ENCODE measurements around the gene MZB1. TPM values are rescaled to one million over a fixed set of nuclear protein-coding genes. Genes with fewer than 3 reads are reported as not detected.

MZB1 gene
- total RNA-seq, 2 donors from 2014 or later: 10.6 to 13.2 TPM

DNA sequence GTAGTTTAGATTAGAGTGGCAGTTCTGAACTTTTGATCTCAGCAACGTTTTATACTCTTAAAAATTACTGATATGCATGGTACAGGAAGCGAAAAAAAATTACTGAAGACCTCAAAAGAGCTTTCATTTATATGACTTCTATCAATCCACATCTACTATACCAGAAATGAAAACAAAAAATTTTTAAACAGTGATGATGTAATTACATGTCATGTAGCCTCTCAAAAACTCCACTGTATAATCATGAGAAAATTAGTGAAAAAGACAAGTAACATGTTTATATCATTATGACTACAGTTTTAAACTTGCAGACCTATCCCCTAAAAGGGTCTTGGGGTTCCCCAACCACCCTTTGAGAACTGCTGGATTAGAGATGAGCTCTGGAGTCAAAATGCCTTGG, 40.3 kb upstream of the MZB1 start:
- TF ChIP-seq, protein P1, sequence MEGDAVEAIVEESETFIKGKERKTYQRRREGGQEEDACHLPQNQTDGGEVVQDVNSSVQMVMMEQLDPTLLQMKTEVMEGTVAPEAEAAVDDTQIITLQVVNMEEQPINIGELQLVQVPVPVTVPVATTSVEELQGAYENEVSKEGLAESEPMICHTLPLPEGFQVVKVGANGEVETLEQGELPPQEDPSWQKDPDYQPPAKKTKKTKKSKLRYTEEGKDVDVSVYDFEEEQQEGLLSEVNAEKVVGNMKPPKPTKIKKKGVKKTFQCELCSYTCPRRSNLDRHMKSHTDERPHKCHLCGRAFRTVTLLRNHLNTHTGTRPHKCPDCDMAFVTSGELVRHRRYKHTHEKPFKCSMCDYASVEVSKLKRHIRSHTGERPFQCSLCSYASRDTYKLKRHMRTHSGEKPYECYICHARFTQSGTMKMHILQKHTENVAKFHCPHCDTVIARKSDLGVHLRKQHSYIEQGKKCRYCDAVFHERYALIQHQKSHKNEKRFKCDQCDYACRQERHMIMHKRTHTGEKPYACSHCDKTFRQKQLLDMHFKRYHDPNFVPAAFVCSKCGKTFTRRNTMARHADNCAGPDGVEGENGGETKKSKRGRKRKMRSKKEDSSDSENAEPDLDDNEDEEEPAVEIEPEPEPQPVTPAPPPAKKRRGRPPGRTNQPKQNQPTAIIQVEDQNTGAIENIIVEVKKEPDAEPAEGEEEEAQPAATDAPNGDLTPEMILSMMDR (IDR thresholded peaks at IDR 0.05): no peak

DNA sequence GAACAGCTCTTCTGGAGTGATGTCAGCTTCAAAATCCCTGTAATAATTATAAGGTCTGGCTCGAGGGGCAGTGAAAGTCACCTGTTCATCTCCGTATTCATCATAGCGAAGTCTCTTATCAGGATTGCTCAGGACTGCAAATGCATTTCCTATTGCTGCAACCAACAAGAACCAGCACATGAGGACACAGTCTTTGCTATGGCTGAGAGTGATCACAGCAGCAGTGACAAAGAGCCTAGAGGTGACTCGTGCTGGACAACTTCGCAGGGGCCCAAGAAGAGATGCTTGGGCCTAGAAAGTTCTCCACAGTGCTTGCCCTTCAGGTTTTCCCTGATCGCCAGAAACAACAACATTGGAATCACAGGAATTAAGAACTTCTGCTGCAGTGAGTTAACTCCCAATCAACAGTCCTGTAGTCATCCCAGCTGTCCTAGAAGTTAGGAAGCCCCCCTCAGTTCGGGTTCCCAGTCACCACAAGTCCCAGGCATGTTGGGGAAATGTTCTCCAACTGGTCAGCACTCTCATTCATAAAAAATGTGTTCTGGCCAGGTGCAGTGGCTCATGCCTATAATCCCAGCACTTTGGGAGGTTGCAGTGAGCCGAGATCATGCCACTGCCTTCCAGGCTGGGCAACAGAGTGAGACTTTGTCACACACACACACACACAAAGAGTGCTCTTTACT, 36.6 kb upstream of the MZB1 start:
- no peak overlapping the region for H3K4me3 ChIP-seq

More for the DNA sequence above, 40.3 kb upstream of the MZB1 start:
- no peak for DNase-seq
- Histone ChIP-seq H3K36me3 (no peaks in the 10 kb centered on the region), H3K27ac (no peak overlapping the region), H3K4me1 (no peaks in the 10 kb centered on the region), H3K4me3 (no peak overlapping the region), H3K27me3 (no peaks in the 10 kb centered on the region), H3K9me3 (no peaks in the 10 kb centered on the region), H3K9ac (ENCODE audit: low read depth in 2 of 2, low read length in 2 of 2) (no peak overlapping the region)
- intact Hi-C loops (cut with DNase I): no loop called here

DNA sequence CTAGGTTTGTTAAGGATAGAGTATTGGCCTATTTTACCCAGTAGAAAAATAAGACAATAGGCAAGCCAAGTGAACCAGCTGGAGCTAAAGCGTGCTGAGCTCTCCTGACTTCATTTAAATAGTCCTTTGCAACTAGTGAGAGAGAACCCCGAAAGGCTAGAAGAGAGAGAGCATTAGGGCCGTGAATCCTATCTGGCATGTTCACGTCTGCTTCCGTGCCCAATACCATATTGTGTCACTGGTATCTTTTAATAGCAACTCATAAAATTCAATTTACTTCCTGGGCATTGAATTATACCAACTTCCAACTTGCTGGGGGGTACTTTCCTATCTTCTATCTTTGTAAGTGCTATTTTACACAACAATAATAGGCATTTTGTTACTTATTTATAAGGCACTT, 35.8 kb upstream of the MZB1 start:
- no peak for DNase-seq
- Histone ChIP-seq H3K27me3 (no peaks in the 10 kb centered on the region), H3K36me3 (no peaks in the 10 kb centered on the region), H3K9me3 (no peaks in the 10 kb centered on the region), H3K27ac (no peak overlapping the region), H3K4me3 (no peak overlapping the region), H3K9ac (ENCODE audit: low read depth in 2 of 2, low read length in 2 of 2) (no peak overlapping the region), H3K4me1 (no peaks in the 10 kb centered on the region)
- TF ChIP-seq, protein P1 (IDR thresholded peaks at IDR 0.05): no peak
- intact Hi-C loops (cut with DNase I): no loop called here

More for the DNA sequence above, 36.6 kb upstream of the MZB1 start:
- TF ChIP-seq, protein P1 (IDR thresholded peaks at IDR 0.05): no peak
- Histone ChIP-seq H3K27ac (no peak overlapping the region), H3K4me1 (no peaks in the 10 kb centered on the region), H3K36me3 (no peaks in the 10 kb centered on the region), H3K9me3 (no peaks in the 10 kb centered on the region), H3K9ac (ENCODE audit: low read depth in 2 of 2, low read length in 2 of 2) (no peak overlapping the region), H3K27me3 (no peaks in the 10 kb centered on the region)
- intact Hi-C loops (cut with DNase I): no loop called here
- DNase-seq: no peak

DNA sequence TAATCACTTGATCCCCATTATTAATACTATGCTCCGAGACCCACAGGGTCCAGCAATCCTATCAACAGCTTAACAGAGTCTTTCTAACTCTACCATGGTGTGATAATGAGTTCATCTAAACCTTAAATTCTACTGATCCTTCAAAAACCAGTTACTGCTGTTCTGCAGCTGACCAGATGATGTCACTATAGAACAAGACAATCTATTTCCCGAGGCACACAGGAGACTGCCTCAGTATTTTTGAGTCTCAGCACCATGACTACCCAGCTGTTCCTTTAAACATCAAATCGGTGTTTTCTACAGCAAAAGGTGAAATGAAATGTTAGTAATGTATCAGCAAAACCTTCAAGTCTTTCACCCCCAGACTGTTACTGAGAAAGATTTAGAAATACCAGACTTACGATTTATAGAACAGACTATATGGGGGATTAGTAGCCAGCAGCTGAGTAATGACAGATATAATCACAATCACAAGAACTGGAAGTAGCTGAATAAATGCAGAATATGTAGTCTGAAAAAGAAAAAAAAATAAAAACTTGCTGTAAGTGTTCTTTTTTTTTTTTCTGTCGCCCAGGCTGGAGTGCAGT, 32.7 kb upstream of the MZB1 start:
- DNase-seq: peak; percentile 70
- no peaks in the 10 kb centered on the region for H3K36me3 ChIP-seq

DNA sequence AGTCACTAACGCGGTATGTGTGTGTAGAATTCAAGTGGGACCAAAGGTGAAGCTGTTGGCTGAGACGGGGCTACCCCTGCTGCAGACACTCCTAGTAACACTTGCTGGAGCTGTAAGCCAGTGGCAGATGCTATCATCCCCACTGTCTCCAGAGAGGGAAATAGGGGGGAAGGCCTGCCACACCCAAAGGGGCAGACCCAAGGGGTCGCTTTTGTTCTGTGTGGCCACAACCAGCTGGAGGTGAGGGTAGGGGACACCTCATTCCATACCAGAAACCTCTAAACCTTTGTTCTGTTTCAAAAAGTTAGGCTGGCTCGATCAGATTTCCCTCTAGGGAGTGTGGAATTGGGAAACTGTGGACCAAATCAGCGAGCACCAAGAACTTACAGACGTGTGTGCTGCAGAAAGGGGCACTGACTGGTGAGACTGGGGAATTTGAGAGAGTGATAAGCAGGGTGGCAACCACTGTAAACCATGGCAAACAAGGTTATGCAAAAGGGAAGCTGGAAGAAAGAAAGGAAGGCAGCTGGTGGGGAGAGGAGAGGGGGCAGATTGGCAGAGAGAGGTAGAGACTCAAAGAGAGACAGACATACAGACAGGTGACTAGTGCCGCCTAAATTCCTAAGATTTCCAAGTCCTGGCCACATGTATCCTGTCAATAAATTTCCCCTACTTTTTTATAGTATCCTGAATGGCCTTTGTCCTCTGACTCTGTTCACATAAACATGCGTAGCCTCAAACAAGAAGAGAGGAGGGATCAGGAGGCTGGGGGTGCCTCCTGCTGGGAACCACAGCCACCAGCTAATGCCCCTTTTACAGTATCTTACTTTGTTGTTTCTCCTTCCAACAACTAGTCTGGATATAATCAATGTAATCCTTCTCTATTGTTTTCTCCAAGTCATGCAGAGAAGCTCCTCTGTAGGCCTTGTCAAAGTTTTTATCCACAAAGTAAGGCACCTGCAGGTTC, 29.8 kb upstream of the MZB1 start:
- peak overlapping the region; percentile 58 for H3K27ac ChIP-seq

More for the DNA sequence above, 32.7 kb upstream of the MZB1 start:
- no peak overlapping the region for H3K4me3 ChIP-seq
- intact Hi-C loops (cut with DNase I): loop anchor here (1.0 kb wide), 1 partner anchor 91 kb away; no protein-coding TSS in a partner anchor
- TF ChIP-seq, protein P1 (IDR thresholded peaks at IDR 0.05): peak; percentile 85
- H3K9ac ChIP-seq (ENCODE audit: low read depth in 2 of 2, low read length in 2 of 2): no peak overlapping the region
- peaks cover 5% of the 10 kb centered on the region for H3K4me1 ChIP-seq
- H3K27ac ChIP-seq: no peak overlapping the region
- H3K27me3 ChIP-seq: no peaks in the 10 kb centered on the region
- H3K9me3 ChIP-seq: no peaks in the 10 kb centered on the region

More for the DNA sequence above, 29.8 kb upstream of the MZB1 start:
- Histone ChIP-seq H3K4me1 (peaks cover 12% of the 10 kb centered on the region), H3K36me3 (no peaks in the 10 kb centered on the region), H3K9ac (ENCODE audit: low read depth in 2 of 2, low read length in 2 of 2) (peak overlapping the region in 1 of 2 donors; percentile 65), H3K9me3 (no peaks in the 10 kb centered on the region), H3K4me3 (no peak overlapping the region), H3K27me3 (no peaks in the 10 kb centered on the region)
- DNase-seq: peak; percentile 31
- intact Hi-C loops (cut with DNase I): no loop called here
- TF ChIP-seq, protein P1 (IDR thresholded peaks at IDR 0.05): no peak
